Measurements from ENCODE around the gene FAM193B. TPM values are rescaled to one million over a fixed set of nuclear protein-coding genes. Genes with fewer than 3 reads are reported as not detected.

Gene FAM193B
- total and polyA plus RNA-seq, 9 of the 15 experiments (the other 6 are each of a cell fraction or from before 2014, with no cell fraction given), result 4.4 to 76.4 (median 37.3) TPM

GRCh38 chr5:177593511-177593910 lies 39.1 kb upstream of the FAM193B start (continued):
- TF ChIP-seq GMEB1 (CRISPR knock-in tag; IDR thresholded peaks at IDR 0.05), result no peak
- TF ChIP-seq NCOA1 (IDR thresholded peaks at IDR 0.05; ENCODE audit: low read depth), result no peak
- TF ChIP-seq ZKSCAN3 (CRISPR knock-in tag; IDR thresholded peaks at IDR 0.05), result no peak

DNA sequence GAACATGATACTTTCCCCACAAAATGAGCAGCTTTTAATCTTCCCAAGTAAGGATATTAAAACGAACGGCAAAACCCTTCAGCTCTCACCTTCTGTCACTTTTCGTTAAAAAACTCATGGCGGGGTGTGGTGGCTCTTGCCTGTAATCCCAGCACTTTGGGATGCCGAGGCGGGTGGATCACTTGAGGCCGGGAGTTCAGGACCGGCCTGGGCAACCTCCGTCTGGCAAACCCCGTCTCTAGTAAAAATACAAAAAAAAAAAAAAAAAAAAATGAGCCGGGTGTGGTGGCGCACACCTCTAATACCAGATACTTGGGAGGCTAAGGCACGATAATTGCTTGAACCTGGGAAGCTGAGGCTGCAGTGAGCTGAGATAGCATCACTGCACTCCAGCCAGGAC lies 38.5 kb upstream of the FAM193B start:
- H3K36me3 ChIP-seq (ENCODE audit: control insufficient read depth, insufficient read depth, low read length), result peaks cover 39% of the 10 kb centered on the region
- ATAC-seq (no peak), DNase-seq (ENCODE audit: extremely low read depth in 1 of 4, low spot score in 3 of 4) (no peak), FAIRE-seq (no peak)
- WGBS (ENCODE audit: insufficient coverage, low coverage, missing lambda C conversion rate), result 51% methylated on average over 13 of the region's 13 CpGs
- CTCF ChIA-PET (ENCODE audit: low intra/inter-chr PET ratio), result no interaction called here
- peaks cover 7 to 16% of the 10 kb centered on the region in 2 experiments; a peak in 4 of 5 replicates for H3K4me1 ChIP-seq (replicated peaks in 1 of 2; ENCODE audit: control insufficient read depth in 2 of 2, insufficient read depth in 2 of 2, low read length in 2 of 2)
- peak overlapping the region; percentile 89 for H3K4me2 ChIP-seq (ENCODE audit: insufficient read depth, low read length)
- no peak overlapping the region for H2AFZ ChIP-seq (ENCODE audit: low read depth, low read length)
- intact Hi-C loops (cut with micrococcal nuclease) (no loop called here), in situ Hi-C loops (cut with MboI) (no loop called here)
- H4K20me1 ChIP-seq (replicated peaks; ENCODE audit: control insufficient read depth, insufficient read depth, low read length), result peaks cover 7% of the 10 kb centered on the region
- H3K79me2 ChIP-seq (ENCODE audit: control insufficient read depth, insufficient read depth, low read length), result peaks cover 25% of the 10 kb centered on the region
- TF ChIP-seq, protein P1, sequence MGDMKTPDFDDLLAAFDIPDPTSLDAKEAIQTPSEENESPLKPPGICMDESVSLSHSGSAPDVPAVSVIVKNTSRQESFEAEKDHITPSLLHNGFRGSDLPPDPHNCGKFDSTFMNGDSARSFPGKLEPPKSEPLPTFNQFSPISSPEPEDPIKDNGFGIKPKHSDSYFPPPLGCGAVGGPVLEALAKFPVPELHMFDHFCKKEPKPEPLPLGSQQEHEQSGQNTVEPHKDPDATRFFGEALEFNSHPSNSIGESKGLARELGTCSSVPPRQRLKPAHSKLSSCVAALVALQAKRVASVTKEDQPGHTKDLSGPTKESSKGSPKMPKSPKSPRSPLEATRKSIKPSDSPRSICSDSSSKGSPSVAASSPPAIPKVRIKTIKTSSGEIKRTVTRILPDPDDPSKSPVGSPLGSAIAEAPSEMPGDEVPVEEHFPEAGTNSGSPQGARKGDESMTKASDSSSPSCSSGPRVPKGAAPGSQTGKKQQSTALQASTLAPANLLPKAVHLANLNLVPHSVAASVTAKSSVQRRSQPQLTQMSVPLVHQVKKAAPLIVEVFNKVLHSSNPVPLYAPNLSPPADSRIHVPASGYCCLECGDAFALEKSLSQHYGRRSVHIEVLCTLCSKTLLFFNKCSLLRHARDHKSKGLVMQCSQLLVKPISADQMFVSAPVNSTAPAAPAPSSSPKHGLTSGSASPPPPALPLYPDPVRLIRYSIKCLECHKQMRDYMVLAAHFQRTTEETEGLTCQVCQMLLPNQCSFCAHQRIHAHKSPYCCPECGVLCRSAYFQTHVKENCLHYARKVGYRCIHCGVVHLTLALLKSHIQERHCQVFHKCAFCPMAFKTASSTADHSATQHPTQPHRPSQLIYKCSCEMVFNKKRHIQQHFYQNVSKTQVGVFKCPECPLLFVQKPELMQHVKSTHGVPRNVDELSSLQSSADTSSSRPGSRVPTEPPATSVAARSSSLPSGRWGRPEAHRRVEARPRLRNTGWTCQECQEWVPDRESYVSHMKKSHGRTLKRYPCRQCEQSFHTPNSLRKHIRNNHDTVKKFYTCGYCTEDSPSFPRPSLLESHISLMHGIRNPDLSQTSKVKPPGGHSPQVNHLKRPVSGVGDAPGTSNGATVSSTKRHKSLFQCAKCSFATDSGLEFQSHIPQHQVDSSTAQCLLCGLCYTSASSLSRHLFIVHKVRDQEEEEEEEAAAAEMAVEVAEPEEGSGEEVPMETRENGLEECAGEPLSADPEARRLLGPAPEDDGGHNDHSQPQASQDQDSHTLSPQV (IDR thresholded peaks at IDR 0.05), result no peak
- no peak for TF ChIP-seq GTF2A2 (tag; IDR thresholded peaks at IDR 0.05)
- TF ChIP-seq POU5F1 (IDR thresholded peaks at IDR 0.05; ENCODE audit: borderline replicate concordance, low read depth, low read length, partially characterized antibody), result no peak
- 0 out of 2 replicates have a peak, but pooled peaks have one; percentile 3 for TF ChIP-seq FOSL1 (tag; conservative IDR thresholded peaks at IDR 0.05)
- no peak for TF ChIP-seq HINFP (tag; conservative IDR thresholded peaks at IDR 0.05; ENCODE audit: low read depth)
- POLR2A ChIA-PET, result interaction anchor here (0.6 to 1.5 kb wide), 6 partner anchors 10 to 107 kb away, joined by 3 to 8 read pairs (median 4); no protein-coding TSS in a partner anchor
- no peak overlapping the region; the same call in 2 of the 3 replicates for H3K27ac ChIP-seq (ENCODE audit: extremely low read depth, low read depth, low read length)
- H3K9ac ChIP-seq (ENCODE audit: insufficient read depth in 1 of 2, low read depth in 2 of 2, low read length in 2 of 2), result peak overlapping the region; percentile 95 to 98
- no peaks in the 10 kb centered on the region for H3K9me1 ChIP-seq (ENCODE audit: control insufficient read depth, insufficient read depth, low read length)
- BruUV-seq (replicated peaks), result no TSS peak
- no peaks in the 10 kb centered on the region for H3K27me3 ChIP-seq (ENCODE audit: control insufficient read depth in 2 of 2, insufficient read depth in 2 of 2, low read length in 2 of 2)
- H3K9me3 ChIP-seq (replicated peaks; ENCODE audit: control insufficient read depth, insufficient read depth, low read depth, low read length), result no peaks in the 10 kb centered on the region
- H3K4me3 ChIP-seq, result peak overlapping the region; percentile 94

All from K562 (cell line).